GM12872 (cell line): Measurements from ENCODE around the gene CGB8.

Experiments
- TF ChIP-seq, protein P1 (sequence below): IDR thresholded peaks from 3 replicates; pipeline ENCODE4 v1.5.1; 2011; ENCODE audit warnings: low read depth, mild to moderate bottlenecking, low read length, moderate library complexity; ENCODE audit not compliant: insufficient read depth

CGB8 gene

GRCh38 chr19:49011194-49011593 lies 37.7 kb downstream of the CGB8 start:
- TF ChIP-seq, protein P1, sequence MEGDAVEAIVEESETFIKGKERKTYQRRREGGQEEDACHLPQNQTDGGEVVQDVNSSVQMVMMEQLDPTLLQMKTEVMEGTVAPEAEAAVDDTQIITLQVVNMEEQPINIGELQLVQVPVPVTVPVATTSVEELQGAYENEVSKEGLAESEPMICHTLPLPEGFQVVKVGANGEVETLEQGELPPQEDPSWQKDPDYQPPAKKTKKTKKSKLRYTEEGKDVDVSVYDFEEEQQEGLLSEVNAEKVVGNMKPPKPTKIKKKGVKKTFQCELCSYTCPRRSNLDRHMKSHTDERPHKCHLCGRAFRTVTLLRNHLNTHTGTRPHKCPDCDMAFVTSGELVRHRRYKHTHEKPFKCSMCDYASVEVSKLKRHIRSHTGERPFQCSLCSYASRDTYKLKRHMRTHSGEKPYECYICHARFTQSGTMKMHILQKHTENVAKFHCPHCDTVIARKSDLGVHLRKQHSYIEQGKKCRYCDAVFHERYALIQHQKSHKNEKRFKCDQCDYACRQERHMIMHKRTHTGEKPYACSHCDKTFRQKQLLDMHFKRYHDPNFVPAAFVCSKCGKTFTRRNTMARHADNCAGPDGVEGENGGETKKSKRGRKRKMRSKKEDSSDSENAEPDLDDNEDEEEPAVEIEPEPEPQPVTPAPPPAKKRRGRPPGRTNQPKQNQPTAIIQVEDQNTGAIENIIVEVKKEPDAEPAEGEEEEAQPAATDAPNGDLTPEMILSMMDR = no peak

DNA sequence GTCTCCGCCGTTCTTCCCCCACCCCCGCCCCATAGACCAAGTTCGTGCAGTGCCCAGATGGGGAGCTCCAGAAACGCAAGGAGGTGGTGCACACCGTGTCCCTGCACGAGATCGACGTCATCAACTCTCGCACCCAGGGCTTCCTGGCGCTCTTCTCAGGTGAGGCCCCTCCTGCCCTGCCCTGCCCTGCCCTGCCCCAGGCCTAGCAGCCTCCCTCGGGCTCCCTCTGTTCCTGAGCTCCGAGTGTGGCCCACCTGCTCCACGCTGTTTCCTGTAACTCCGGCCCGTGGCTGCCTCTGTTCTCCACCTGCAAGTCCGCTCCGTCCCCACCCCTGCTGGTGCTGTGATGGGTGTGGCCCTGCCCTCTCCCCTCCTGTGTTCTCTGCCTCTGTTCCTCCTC lies 38.5 kb downstream of the CGB8 start:
- TF ChIP-seq, protein P1 = no peak

DNA sequence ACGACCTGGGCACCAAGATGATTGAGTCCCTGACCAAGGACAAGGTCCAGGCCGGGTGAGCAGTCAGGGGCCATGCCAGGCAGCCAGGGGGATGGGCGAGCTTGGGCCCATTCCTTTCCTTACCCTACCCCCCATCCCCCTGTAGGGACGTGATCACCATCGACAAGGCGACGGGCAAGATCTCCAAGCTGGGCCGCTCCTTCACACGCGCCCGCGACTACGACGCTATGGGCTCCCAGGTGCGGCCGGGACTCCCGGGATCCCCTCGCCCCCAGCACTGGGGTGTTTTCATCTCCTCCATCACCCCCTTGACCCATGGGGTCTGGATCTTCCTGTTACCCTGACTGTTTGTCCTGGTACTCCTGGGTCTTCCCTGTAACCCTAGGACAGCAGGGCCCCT lies 39.1 kb downstream of the CGB8 start:
- TF ChIP-seq, protein P1 = no peak

GRCh38 chr19:49006905-49007304 lies 42.0 kb downstream of the CGB8 start:
- TF ChIP-seq, protein P1 = no peak

GRCh38 chr19:49004964-49005614 lies 43.8 kb downstream of the CGB8 start:
- TF ChIP-seq, protein P1 = no peak

DNA sequence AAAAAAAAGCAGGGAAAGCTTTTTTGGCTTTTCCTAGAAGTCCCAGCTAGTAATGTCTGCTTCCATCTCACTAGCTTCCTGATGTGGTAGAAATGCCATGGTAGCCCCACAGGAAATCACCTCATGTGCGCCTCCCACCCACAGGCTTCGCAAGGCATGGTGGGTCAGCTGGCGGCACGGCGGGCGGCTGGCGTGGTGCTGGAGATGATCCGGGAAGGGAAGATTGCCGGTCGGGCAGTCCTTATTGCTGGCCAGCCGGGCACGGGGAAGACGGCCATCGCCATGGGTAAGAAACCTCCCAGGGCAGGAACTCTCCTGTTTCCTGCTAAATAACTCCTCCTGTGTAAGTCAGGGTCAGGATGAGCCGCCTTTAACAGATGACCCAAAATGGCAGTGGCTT lies 44.8 kb downstream of the CGB8 start:
- TF ChIP-seq, protein P1 = no peak

DNA sequence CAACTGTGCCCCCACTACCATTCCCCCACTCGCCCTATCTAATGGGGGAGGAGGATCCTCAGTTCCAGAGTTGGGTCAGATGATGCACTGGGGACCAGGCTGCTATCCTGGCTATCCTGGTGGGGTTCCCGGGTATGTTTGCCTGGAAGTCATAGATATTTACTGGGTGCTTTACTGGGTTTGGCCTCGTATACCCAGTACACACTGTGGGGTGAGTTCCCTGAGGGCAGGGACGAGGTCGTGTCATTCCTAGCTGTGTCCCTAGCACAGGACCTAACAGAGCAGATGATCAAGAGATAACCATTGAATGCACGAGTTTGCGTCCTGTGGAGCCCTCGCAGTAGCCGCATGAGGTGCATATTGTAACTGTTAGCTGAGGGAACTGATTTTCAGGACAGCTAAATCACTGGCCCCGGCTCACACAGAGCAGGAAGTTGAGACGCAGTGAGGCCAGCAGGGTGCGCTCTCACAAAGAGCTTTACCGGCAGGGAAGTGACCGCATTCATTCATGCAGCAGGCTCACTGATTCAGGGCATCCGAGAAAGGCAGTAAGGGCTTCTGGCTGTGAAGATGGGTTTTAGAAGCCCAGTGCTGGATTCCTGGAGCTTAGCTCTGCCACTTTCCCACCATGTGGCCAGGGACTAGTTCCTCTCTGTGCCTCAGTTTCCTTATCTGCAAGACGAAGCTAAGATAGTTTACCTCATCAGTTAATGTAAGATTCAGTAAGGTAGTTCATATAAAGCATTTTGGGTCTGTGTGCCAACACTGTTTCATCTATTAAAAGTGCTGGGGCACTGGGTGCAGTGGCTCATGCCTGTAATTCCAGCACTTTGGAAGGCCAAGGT lies 49.2 kb downstream of the CGB8 start:
- TF ChIP-seq, protein P1 = peak; percentile 80
